HepG2 (cell line): Measurements from ENCODE around the gene SF3A2. TPM values are rescaled to one million over a fixed set of nuclear protein-coding genes. Genes with fewer than 3 reads are reported as not detected.

Experiments used
- ATAC-seq: fragments of 200-7000 bp; cut with Tn5 transposase; 3 replicates; pipeline ENCODE4 v1.9.1; 2020; ENCODE audit warnings: mild to moderate bottlenecking, moderate library complexity
- BruUV-seq: library from RNA; stranded (reverse); fragments of 400-500 nt; replicated peaks from 2 replicates; lab custom pipeline; 2021; lab: Mats Ljungman, UMichigan
- CTCF ChIA-PET: fragments of 300-600 bp; formaldehyde crosslinking; extraction: SDS; loops from one replicate; lab custom pipeline; 2021; ENCODE audit warnings: low total read pairs, inconsistent platforms, low intra/inter-chr PET ratio; lab: Yijun Ruan, JAX
- POLR2A ChIA-PET: fragments of 350-600 bp; sonication (Branson Sonifier 250); formaldehyde crosslinking; loops from one replicate; lab custom pipeline; 2020; ENCODE audit warnings: antibody characterized with exemption, inconsistent platforms; lab: Yijun Ruan, JAX
- DNase-seq: peaks from one replicate; pipeline ENCODE4 v3.0.0-alpha.2; 2015; ENCODE audit warnings: low spot score
- FAIRE-seq: peaks from 3 replicates; lab custom pipeline; 2011; peaks lifted over from hg19 to GRCh38; lab: Jason Lieb, UNC
- H2AFZ ChIP-seq: one replicate; pipeline ENCODE4 v1.6.1; 2011; ENCODE audit warnings: low read length, inconsistent platforms
- H3K27ac ChIP-seq: fragments of 300-600 bp; 3 replicates; pipeline ENCODE4 v1.8.0; 2011; ENCODE audit warnings: mixed run types, mild to moderate bottlenecking, mixed read lengths, low read length, inconsistent platforms; ENCODE audit not compliant: insufficient read depth; ENCODE audit errors: extremely low read length
- H3K27me3 ChIP-seq, 2 experiments: fragments of 200-600 bp in 1 of 2; 2 replicates in 1 of 2; 3 replicates in 1 of 2; pipeline versions ENCODE4 v1.6.0 to v1.8.0; 2011; ENCODE audit warnings: low read length in 2 of 2, mild to moderate bottlenecking in 2 of 2, moderate library complexity in 2 of 2, inconsistent platforms in 1 of 2; ENCODE audit not compliant: insufficient read depth in 2 of 2, control insufficient read depth in 1 of 2
- H3K36me3 ChIP-seq, 2 experiments: fragments of 200-600 bp in 1 of 2; replicated peaks in 1 of 2; 2 replicates in 1 of 2; 3 replicates in 1 of 2; pipeline versions ENCODE4 v1.5.1 to v1.8.0; 2011; ENCODE audit warnings: low read length in 2 of 2, inconsistent platforms in 1 of 2; ENCODE audit not compliant: insufficient read depth in 2 of 2, control insufficient read depth in 1 of 2
- H3K4me1 ChIP-seq: 2 replicates; pipeline ENCODE4 v1.5.1; 2012; ENCODE audit warnings: low read length, inconsistent platforms; ENCODE audit not compliant: insufficient read depth
- H3K4me2 ChIP-seq: 2 replicates; pipeline ENCODE4 v1.6.0; 2011; ENCODE audit warnings: low read depth, low read length, inconsistent platforms
- H3K4me3 ChIP-seq, 3 experiments: fragments of 200-600 bp in 1 of 3; sonication (generic), shearing (Covaris generic) in 1 of 3; replicated peaks in 1 of 3; 2 replicates each; pipeline ENCODE4 v1.5.1; 2011 to 2016; ENCODE audit warnings: low read length in 3 of 3, inconsistent platforms in 2 of 3, low read depth in 2 of 3, mild to moderate bottlenecking in 2 of 3, control low read depth in 1 of 3, mixed read lengths in 1 of 3; ENCODE audit not compliant: insufficient read depth in 1 of 3
- H3K79me2 ChIP-seq: one replicate; pipeline ENCODE4 v1.6.1; 2011; ENCODE audit warnings: low read length, inconsistent platforms; ENCODE audit not compliant: insufficient read depth
- H3K9ac ChIP-seq: 2 replicates; pipeline ENCODE4 v1.6.0; 2011; ENCODE audit warnings: mild to moderate bottlenecking, low read depth, low read length, inconsistent platforms; ENCODE audit not compliant: insufficient read depth
- H3K9me3 ChIP-seq: 2 replicates; pipeline ENCODE4 v1.5.1; 2012; ENCODE audit warnings: mild to moderate bottlenecking, low read length
- H4K20me1 ChIP-seq: 2 replicates; pipeline ENCODE4 v1.6.0; 2011; ENCODE audit warnings: inconsistent platforms, mild to moderate bottlenecking, low read length, moderate library complexity; ENCODE audit not compliant: insufficient read depth
- ISX ChIP-seq: sonication (generic); formaldehyde crosslinking; conservative IDR thresholded peaks from 2 replicates; pipeline ENCODE4 v1.5.0; 2020; ENCODE audit warnings: missing genetic modification reagents
- KMT2A ChIP-seq: sonication (generic); formaldehyde crosslinking; IDR thresholded peaks from 2 replicates; pipeline ENCODE4 v1.4.0; 2020; ENCODE audit warnings: missing genetic modification reagents
- MAFF ChIP-seq: IDR thresholded peaks from 2 replicates; pipeline ENCODE4 v1.6.1; 2011; ENCODE audit warnings: low read depth, low read length, improper control_type of control experiment
- MAFK ChIP-seq, 2 experiments: IDR thresholded peaks in 1 of 2; conservative IDR thresholded peaks in 1 of 2; 2 replicates each; pipeline ENCODE4 v1.6.1; 2011; ENCODE audit warnings: improper control_type of control experiment in 2 of 2, low read length in 2 of 2
- NAIF1 ChIP-seq: sonication (generic); formaldehyde crosslinking; IDR thresholded peaks from 2 replicates; pipeline ENCODE4 v1.5.0; 2020; ENCODE audit warnings: mild to moderate bottlenecking, missing genetic modification reagents, borderline replicate concordance
- TBL1XR1 ChIP-seq: fragments of 150-350 bp; IDR thresholded peaks from 2 replicates; pipeline ENCODE4 v1.6.1; 2014; ENCODE audit warnings: borderline replicate concordance, low read length; ENCODE audit not compliant: partially characterized antibody
- TBX2 ChIP-seq: sonication (generic); formaldehyde crosslinking; IDR thresholded peaks from 2 replicates; pipeline ENCODE4 v1.5.0; 2020; ENCODE audit warnings: missing genetic modification reagents, mild to moderate bottlenecking, borderline replicate concordance
- ZMAT3 ChIP-seq: sonication (generic); formaldehyde crosslinking; conservative IDR thresholded peaks from 2 replicates; pipeline ENCODE4 v1.7.0; 2021; ENCODE audit warnings: missing genetic modification reagents
- ZNF124 ChIP-seq: sonication (generic); formaldehyde crosslinking; IDR thresholded peaks from 2 replicates; pipeline ENCODE4 v1.4.0; 2020; ENCODE audit warnings: missing genetic modification reagents
- ZNF207 ChIP-seq: fragments of 450-650 bp; IDR thresholded peaks from 2 replicates; pipeline ENCODE4 v1.6.1; 2016; ENCODE audit warnings: antibody characterized with exemption, borderline replicate concordance
- ZNF335 ChIP-seq: sonication (generic); formaldehyde crosslinking; IDR thresholded peaks from 2 replicates; pipeline ENCODE4 v1.4.0; 2020; ENCODE audit warnings: missing genetic modification reagents
- ZNF337 ChIP-seq: sonication (generic); formaldehyde crosslinking; IDR thresholded peaks from 2 replicates; pipeline ENCODE4 v1.5.1; 2020; ENCODE audit warnings: missing genetic modification reagents, low read depth, mild to moderate bottlenecking, borderline replicate concordance
- ZNF484 ChIP-seq: sonication (generic); formaldehyde crosslinking; IDR thresholded peaks from 2 replicates; pipeline ENCODE4 v1.5.1; 2020; ENCODE audit warnings: mild to moderate bottlenecking, low read depth, missing genetic modification reagents, borderline replicate concordance
- ZNF552 ChIP-seq: sonication (generic); formaldehyde crosslinking; IDR thresholded peaks from 2 replicates; pipeline ENCODE4 v1.9.0; 2022; ENCODE audit warnings: missing genetic modification reagents, mild to moderate bottlenecking, borderline replicate concordance
- ZNF713 ChIP-seq: sonication (generic); formaldehyde crosslinking; IDR thresholded peaks from 2 replicates; pipeline ENCODE4 v1.4.0; 2020; ENCODE audit warnings: mild to moderate bottlenecking, missing genetic modification reagents
- ZNF749 ChIP-seq: sonication (generic); formaldehyde crosslinking; IDR thresholded peaks from 2 replicates; pipeline ENCODE4 v1.8.0; 2022; ENCODE audit warnings: mild to moderate bottlenecking, missing genetic modification reagents, moderate library complexity, borderline replicate concordance
- WGBS: methylation state at CpG from one replicate; pipeline ENCODE4 v1.1.6; 2017; ENCODE audit warnings: low lambda C conversion rate; 5-methylcytosine and 5-hydroxymethylcytosine counted together
- in situ Hi-C: cut with HindIII; loops from 2 replicates; pipeline ENCODE4 v1.10.0; 2017; ENCODE audit warnings: low pct_unique_long_range_greater_than_20kb; ENCODE audit not compliant: extremely low pct_ligation_motif_present
- intact Hi-C: fragments of 100-400 bp; cut with micrococcal nuclease; formaldehyde crosslinking; loops from one replicate; pipeline ENCODE4 v1.10.0; 2022; ENCODE audit not compliant: unreplicated experiment
- polyA plus RNA-seq, 8 experiments: library from polyadenylated mRNA; depleted of rRNA in 3 of 8; stranded (reverse) in 7 of 8; unstranded in 1 of 8; fragments of >200 nt; fragmentation: Illumina TruSeq in 4 of 8; extraction: Trizol in 4 of 8; gene quantifications; 2 replicates each; pipeline versions ENCODE4 v1.2.1 to v1.2.3, GENCODE V29; 2011 to 2016; ENCODE audit warnings: low read depth in 4 of 8, missing spikeins in 1 of 8, mixed read lengths in 1 of 8; ENCODE audit not compliant: insufficient read depth in 1 of 8
- total RNA-seq, 5 experiments: library from RNA; depleted of rRNA; stranded (reverse); fragments of >200 nt; fragmentation: Illumina TruSeq; extraction: Trizol; gene quantifications; 2 replicates each; pipeline ENCODE4 v1.2.3, GENCODE V29; 2016; ENCODE audit warnings: low read depth in 1 of 5
- TF ChIP-seq, protein P1 (sequence below): sonication (generic); formaldehyde crosslinking; IDR thresholded peaks from 2 replicates; pipeline ENCODE4 v1.4.0; 2020; ENCODE audit warnings: missing genetic modification reagents
- TF ChIP-seq, protein P2 (sequence below): sonication (generic); formaldehyde crosslinking; IDR thresholded peaks from 2 replicates; pipeline ENCODE4 v1.8.0; 2022; ENCODE audit warnings: low read depth, missing genetic modification reagents
- TF ChIP-seq, protein P3 (sequence below): sonication (generic); formaldehyde crosslinking; IDR thresholded peaks from 2 replicates; pipeline ENCODE4 v1.4.0; 2020; ENCODE audit warnings: missing genetic modification reagents, mild to moderate bottlenecking, borderline replicate concordance

Gene SF3A2
- total and polyA plus RNA-seq, 2 of the 13 experiments (the other 11 are each of a cell fraction or from before 2014, with no cell fraction given): 8.6 to 8.8 TPM

GRCh38 chr19:2225415-2226050 is 11.1 kb upstream of the SF3A2 start:
- no peak overlapping the region for H3K27ac ChIP-seq
- ATAC-seq: no peak
- peaks cover 29 to 61% of the 10 kb centered on the region in 2 experiments; a peak in 4 of 5 replicates for H3K36me3 ChIP-seq
- no peak overlapping the region for H3K4me3 ChIP-seq
- no peaks in the 10 kb centered on the region for H3K9me3 ChIP-seq
- H3K4me1 ChIP-seq: no peaks in the 10 kb centered on the region
- ChIA-PET CTCF (no interaction called here), POLR2A (no interaction called here)
- no peak overlapping the region for H3K9ac ChIP-seq
- WGBS: 97% methylated on average over 32 of the region's 32 CpGs
- BruUV-seq: no TSS peak
- no peak overlapping the region for H3K4me2 ChIP-seq
- FAIRE-seq: no peak
- DNase-seq: no peak
- H3K79me2 ChIP-seq: no peaks in the 10 kb centered on the region
- no peaks in the 10 kb centered on the region for H4K20me1 ChIP-seq
- in situ Hi-C loops: no loop called here
- intact Hi-C loops: no loop called here
- no peak overlapping the region for H2AFZ ChIP-seq
- no peaks in the 10 kb centered on the region for H3K27me3 ChIP-seq
- TF ChIP-seq ZNF484 (CRISPR knock-in tag) (no peak), MAFF (peak; percentile 96), ZMAT3 (CRISPR knock-in tag) (no peak), ZNF552 (CRISPR knock-in tag) (no peak), KMT2A (CRISPR knock-in tag) (no peak), ISX (no peak), ZNF335 (CRISPR knock-in tag) (no peak), ZNF749 (CRISPR knock-in tag) (no peak), ZNF337 (CRISPR knock-in tag) (no peak), NAIF1 (CRISPR knock-in tag) (no peak), TBL1XR1 (no peak), ZNF713 (CRISPR knock-in tag) (no peak), ZNF124 (CRISPR knock-in tag) (no peak), TBX2 (CRISPR knock-in tag) (no peak), ZNF207 (no peak), MAFK (conservative IDR thresholded peaks at IDR 0.05 in 1 of 2, IDR thresholded peaks at IDR 0.05 in 1 of 2; ENCODE audit: low read length in 2 of 2) (peak; percentile 98 to 99)
- TF ChIP-seq, protein P1, sequence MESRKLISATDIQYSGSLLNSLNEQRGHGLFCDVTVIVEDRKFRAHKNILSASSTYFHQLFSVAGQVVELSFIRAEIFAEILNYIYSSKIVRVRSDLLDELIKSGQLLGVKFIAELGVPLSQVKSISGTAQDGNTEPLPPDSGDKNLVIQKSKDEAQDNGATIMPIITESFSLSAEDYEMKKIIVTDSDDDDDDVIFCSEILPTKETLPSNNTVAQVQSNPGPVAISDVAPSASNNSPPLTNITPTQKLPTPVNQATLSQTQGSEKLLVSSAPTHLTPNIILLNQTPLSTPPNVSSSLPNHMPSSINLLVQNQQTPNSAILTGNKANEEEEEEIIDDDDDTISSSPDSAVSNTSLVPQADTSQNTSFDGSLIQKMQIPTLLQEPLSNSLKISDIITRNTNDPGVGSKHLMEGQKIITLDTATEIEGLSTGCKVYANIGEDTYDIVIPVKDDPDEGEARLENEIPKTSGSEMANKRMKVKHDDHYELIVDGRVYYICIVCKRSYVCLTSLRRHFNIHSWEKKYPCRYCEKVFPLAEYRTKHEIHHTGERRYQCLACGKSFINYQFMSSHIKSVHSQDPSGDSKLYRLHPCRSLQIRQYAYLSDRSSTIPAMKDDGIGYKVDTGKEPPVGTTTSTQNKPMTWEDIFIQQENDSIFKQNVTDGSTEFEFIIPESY: peak; percentile 95
- TF ChIP-seq, protein P2, sequence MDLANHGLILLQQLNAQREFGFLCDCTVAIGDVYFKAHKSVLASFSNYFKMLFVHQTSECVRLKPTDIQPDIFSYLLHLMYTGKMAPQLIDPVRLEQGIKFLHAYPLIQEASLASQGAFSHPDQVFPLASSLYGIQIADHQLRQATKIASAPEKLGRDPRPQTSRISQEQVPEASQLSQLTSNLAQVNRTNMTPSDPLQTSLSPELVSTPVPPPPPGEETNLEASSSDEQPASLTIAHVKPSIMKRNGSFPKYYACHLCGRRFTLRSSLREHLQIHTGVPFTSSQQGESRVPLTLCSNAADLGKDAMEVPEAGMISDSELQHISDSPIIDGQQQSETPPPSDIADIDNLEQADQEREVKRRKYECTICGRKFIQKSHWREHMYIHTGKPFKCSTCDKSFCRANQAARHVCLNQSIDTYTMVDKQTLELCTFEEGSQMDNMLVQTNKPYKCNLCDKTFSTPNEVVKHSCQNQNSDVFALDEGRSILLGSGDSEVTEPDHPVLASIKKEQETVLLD: no peak
- TF ChIP-seq, protein P3, sequence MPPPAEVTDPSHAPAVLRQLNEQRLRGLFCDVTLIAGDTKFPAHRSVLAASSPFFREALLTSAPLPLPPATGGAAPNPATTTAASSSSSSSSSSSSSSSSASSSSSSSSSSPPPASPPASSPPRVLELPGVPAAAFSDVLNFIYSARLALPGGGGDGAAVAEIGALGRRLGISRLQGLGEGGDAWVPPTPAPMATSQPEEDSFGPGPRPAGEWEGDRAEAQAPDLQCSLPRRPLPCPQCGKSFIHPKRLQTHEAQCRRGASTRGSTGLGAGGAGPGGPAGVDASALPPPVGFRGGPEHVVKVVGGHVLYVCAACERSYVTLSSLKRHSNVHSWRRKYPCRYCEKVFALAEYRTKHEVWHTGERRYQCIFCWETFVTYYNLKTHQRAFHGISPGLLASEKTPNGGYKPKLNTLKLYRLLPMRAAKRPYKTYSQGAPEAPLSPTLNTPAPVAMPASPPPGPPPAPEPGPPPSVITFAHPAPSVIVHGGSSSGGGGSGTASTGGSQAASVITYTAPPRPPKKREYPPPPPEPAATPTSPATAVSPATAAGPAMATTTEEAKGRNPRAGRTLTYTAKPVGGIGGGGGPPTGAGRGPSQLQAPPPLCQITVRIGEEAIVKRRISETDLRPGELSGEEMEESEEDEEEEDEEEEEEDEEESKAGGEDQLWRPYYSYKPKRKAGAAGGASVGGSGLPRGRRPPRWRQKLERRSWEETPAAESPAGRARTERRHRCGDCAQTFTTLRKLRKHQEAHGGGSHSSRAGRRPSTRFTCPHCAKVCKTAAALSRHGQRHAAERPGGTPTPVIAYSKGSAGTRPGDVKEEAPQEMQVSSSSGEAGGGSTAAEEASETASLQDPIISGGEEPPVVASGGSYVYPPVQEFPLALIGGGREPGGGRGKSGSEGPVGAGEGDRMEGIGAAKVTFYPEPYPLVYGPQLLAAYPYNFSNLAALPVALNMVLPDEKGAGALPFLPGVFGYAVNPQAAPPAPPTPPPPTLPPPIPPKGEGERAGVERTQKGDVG (CRISPR knock-in tag): no peak
